GM18526 (cell line): ENCODE results near the gene PCBP1.

Source experiments
- POLR2A ChIP-seq: IDR thresholded peaks from 3 replicates; pipeline ENCODE4 v1.6.1; 2011; ENCODE audit not compliant: insufficient read length; ENCODE audit errors: extremely low read depth

PCBP1 gene

GRCh38 chr2:70069049-70069448, 18.2 kb upstream of the PCBP1 start:
- TF ChIP-seq POLR2A: no peak

DNA sequence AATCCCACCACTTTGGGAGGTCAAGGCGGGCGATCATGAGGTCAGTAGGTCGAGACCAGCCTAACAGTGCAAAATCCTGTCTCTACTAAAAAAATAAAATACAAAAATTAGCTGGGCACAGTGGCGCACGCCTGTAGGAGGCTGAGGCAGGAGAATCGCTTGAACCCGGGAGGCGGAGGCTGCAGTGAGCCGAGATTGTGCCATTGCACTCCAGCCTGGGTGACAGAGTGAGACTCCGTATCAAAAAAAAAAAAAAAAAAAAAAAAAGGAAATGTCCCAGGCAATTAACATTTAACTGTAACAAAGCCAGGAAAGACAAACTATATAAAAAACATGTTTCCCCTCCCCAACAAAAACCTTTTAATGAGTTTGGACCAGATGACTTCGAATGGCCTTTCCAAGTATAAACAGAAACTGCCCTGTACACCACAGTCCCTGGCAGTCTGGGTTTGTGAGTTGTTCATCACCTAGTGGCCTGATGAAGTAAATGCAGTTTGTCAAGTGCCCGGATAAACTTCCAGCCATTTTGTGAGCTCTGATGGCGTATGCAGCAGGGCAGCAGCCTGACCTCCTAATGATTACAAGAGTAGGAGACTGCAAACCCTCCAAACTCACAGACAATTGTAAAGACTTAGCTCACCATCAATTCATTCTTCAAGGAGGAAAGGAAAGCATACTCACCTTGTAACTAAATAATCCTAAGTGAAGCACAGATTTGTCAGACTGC, 16.6 kb upstream of the PCBP1 start:
- TF ChIP-seq POLR2A: no peak

- no peak for TF ChIP-seq POLR2A
These were observed 13.8 kb upstream of the PCBP1 start for GRCh38 chr2:70073493-70073892.

- no peak for TF ChIP-seq POLR2A
These were observed 8.9 kb upstream of the PCBP1 start for GRCh38 chr2:70078384-70078783.

- no peak for TF ChIP-seq POLR2A
These were observed 6.6 kb upstream of the PCBP1 start for GRCh38 chr2:70080610-70081200.

DNA sequence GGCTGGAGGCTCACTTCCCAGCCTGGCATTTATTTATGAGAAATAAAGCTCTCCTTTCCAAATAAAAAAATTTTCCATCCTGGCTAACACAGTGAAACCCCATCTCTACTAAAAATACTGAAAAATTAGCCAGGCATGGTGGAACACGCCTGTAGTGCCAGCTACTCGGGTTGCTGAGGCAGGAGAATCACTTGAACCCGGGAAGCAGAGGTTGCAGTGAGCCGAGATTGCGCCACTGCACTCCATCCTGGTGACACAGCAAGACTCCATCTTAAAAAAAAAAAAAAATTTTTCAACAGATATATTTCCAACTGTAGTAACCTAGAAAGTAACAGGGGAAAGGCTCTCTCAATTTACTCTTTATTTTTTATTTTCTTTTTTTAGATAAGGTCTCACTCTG, 6.1 kb upstream of the PCBP1 start:
- no peak for TF ChIP-seq POLR2A

DNA sequence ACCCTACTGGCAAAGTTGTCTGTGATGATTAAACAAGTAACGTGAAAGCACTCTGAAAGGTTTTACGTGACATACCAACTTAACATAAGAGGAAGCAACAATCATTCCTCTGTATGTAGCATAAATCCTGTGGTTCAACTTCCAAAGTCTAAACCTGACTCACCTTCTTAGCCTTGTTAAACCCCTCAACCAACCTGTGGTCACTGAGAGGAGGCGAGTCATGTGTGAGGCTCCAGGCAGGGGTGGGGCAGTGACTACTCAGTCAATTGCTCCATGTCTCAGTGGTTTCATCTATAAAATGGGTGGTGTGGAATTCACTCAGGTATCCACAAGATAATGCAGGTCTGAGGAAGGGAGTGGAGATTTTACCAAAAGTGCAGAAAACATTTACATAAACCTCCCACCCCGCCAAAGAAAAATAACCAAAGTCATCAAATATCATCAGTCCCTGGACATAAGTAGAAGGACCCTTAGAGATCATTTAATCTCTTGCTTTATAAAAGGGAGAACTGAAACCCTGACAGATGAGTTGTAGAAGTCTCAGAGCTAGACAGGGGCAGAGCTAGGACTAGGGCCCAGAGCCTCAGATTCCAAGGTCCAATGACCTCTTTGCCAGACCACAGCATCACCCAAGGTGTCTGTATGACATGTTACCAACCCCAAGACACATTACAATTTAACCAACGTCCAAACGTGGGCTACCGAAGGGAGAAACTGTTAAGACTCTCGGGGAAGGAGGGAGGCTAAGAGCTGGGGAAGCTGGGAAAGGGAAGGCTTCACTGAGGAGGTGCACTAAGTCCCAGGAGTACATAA, 3.7 kb upstream of the PCBP1 start:
- TF ChIP-seq POLR2A: no peak

- TF ChIP-seq POLR2A: peak; percentile 66
These were observed 2.1 kb upstream of the PCBP1 start for GRCh38 chr2:70084973-70085710.

DNA sequence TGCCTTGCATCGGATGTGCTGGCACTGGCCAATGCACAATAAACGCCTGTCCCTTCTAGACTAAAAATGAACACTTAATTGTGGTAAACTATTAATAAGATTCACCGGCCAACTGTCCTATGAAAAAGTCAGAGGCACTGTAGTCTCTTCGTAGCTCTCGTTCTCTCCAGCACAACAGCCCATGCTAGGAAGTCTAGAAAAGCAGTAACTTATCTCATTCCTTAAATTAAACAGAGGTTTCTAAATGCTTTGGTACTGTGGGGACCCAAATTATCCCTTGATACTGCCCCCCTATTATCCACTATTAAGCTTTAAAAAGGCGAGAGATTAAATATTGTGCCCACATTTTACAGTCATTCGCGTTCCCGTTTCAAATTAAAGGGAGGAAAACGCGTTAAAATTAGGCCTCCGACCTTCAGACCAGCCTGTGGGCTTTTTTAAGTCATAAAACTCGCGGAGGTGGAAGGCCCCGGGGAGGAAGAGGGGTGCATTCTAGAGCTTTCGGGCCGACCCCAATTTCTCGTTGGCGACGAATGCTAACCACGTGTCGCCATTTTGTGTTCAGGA, 1.5 kb upstream of the PCBP1 start:
- no peak for TF ChIP-seq POLR2A

DNA sequence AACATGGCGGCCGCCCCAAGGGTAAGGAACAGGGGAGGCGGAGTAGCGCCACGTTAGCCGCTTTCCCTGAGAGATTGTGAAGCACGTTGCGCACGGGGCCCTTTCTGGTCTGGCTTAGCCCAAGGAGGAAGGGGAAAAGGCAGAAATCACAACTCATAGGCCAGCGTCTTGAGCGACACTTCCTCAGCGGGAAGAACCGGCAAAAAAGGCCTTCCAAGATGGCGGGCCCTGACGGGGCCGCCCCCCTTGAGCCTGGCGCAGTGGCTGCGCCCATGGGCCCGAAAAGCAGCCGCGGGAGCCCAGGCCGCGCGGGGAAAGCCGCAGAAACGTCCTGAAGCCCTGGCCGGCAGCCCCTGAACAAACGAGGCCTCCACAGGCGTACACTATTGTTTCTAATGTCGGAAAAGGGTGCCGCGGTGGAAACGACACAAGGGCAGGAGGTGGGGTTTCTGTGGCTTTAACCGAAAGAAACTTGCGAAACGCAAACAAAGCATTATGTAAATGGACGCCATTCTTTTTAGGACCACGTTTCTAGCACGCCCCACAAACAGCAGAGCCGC, 919 bp upstream of the PCBP1 start:
- TF ChIP-seq POLR2A: peak; percentile 78

DNA sequence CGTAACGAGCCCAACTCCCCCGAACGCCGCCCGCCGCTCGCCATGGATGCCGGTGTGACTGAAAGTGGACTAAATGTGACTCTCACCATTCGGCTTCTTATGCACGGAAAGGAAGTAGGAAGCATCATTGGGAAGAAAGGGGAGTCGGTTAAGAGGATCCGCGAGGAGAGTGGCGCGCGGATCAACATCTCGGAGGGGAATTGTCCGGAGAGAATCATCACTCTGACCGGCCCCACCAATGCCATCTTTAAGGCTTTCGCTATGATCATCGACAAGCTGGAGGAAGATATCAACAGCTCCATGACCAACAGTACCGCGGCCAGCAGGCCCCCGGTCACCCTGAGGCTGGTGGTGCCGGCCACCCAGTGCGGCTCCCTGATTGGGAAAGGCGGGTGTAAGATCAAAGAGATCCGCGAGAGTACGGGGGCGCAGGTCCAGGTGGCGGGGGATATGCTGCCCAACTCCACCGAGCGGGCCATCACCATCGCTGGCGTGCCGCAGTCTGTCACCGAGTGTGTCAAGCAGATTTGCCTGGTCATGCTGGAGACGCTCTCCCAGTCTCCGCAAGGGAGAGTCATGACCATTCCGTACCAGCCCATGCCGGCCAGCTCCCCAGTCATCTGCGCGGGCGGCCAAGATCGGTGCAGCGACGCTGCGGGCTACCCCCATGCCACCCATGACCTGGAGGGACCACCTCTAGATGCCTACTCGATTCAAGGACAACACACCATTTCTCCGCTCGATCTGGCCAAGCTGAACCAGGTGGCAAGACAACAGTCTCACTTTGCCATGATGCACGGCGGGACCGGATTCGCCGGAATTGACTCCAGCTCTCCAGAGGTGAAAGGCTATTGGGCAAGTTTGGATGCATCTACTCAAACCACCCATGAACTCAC, 673 bp downstream of the PCBP1 start:
- TF ChIP-seq POLR2A: peak; percentile 46

- TF ChIP-seq POLR2A: peak; percentile 3
These were observed 1.4 kb downstream of the PCBP1 start for GRCh38 chr2:70088598-70089219.

DNA sequence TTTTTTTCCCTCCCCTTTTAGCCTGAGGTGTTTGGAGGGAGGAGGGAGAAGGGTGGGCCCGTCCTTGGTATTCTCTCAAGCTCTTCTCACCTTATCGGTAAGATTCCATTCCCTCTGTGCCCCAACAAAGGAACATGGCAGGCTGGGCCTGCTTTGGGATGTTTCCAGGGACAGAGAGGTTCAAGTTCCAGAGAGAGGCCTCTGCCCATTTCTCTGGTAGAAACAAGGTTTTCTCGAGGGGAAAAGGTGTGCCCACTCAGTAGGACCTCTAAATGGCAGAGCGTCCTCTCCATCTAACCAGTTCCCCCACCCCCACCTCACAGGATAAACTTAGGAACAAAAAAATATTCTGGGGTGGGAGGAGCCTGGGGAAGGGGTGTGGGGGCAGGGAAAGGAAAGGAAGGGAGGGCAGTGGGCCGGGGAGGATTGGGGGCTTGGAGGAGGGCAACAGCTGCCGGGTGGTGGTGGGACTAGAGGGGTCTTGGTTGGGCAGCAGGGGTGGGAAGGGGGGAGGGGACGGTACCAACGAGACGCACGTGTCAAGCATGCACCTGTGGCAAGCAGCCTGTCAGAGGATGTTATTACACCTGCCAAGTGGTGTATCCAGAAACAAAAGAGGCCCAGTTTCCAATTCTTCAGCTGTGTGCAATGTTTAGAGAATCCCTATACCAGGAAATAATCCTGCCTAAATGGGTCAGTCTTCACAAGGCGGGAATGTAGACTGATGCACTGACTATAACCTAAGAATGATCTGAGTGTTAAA, 2.1 kb downstream of the PCBP1 start:
- no peak for TF ChIP-seq POLR2A
